ENCODE measurements around the gene GALNT18. TPM values are rescaled to one million over a fixed set of nuclear protein-coding genes. Genes with fewer than 3 reads are reported as not detected.

Gene GALNT18
- total RNA-seq, 1 experiment from 2014 or later: not detected

- DNase-seq: no peak
- H3K27ac ChIP-seq: no peak overlapping the region
- no peak overlapping the region for H2AFZ ChIP-seq
- H3F3A ChIP-seq (ENCODE audit: insufficient read depth, low read depth): no peaks in the 10 kb centered on the region
- H4K20me1 ChIP-seq (ENCODE audit: insufficient read depth): no peaks in the 10 kb centered on the region
- H3K27me3 ChIP-seq (ENCODE audit: insufficient read depth, low read depth): peaks cover 31% of the 10 kb centered on the region
- H3K9me2 ChIP-seq (ENCODE audit: insufficient read depth): no peaks in the 10 kb centered on the region
- CTCF ChIA-PET: no interaction called here
- H3K36me3 ChIP-seq (ENCODE audit: low read depth): no peaks in the 10 kb centered on the region
- H3K79me2 ChIP-seq (ENCODE audit: low read depth): no peaks in the 10 kb centered on the region
- no peaks in the 10 kb centered on the region for H3K4me1 ChIP-seq (replicated peaks; ENCODE audit: insufficient read depth)
- H3K4me2 ChIP-seq: no peak overlapping the region
- intact Hi-C loops (cut with micrococcal nuclease; ENCODE audit: unreplicated experiment): no loop called here
- no peaks in the 10 kb centered on the region for H3K9me3 ChIP-seq (ENCODE audit: insufficient read depth, low read depth)
- no peak for TF ChIP-seq CTCF (conservative IDR thresholded peaks at IDR 0.05)
- TF ChIP-seq EZH2 (IDR thresholded peaks at IDR 0.05; ENCODE audit: low read depth): no peak
- no TSS peak for BruUV-seq (replicated peaks)
- POLR2A ChIA-PET (ENCODE audit: unreplicated experiment): no interaction called here
- H3K4me3 ChIP-seq: no peak overlapping the region
Measured at GRCh38 chr11:11445441-11446185, 176.2 kb downstream of the GALNT18 start.

GRCh38 chr11:11444804-11445131, 177.0 kb downstream of the GALNT18 start:
- Histone ChIP-seq H3K36me3 (ENCODE audit: low read depth) (no peaks in the 10 kb centered on the region), H3K4me2 (no peak overlapping the region), H3K9me3 (ENCODE audit: insufficient read depth, low read depth) (no peaks in the 10 kb centered on the region), H3K9me2 (ENCODE audit: insufficient read depth) (no peaks in the 10 kb centered on the region), H4K20me1 (ENCODE audit: insufficient read depth) (no peaks in the 10 kb centered on the region), H2AFZ (no peak overlapping the region), H3K4me3 (no peak overlapping the region), H3K79me2 (ENCODE audit: low read depth) (no peaks in the 10 kb centered on the region), H3K4me1 (replicated peaks; ENCODE audit: insufficient read depth) (no peaks in the 10 kb centered on the region), H3F3A (ENCODE audit: insufficient read depth, low read depth) (no peaks in the 10 kb centered on the region), H3K27ac (no peak overlapping the region), H3K27me3 (ENCODE audit: insufficient read depth, low read depth) (peaks cover 32% of the 10 kb centered on the region)
- POLR2A ChIA-PET (ENCODE audit: unreplicated experiment): no interaction called here
- no TSS peak for BruUV-seq (replicated peaks)
- intact Hi-C loops (cut with micrococcal nuclease; ENCODE audit: unreplicated experiment): no loop called here
- TF ChIP-seq EZH2 (IDR thresholded peaks at IDR 0.05; ENCODE audit: low read depth) (no peak), CTCF (conservative IDR thresholded peaks at IDR 0.05) (no peak)
- CTCF ChIA-PET: no interaction called here
- DNase-seq: no peak

- Histone ChIP-seq H3K79me2 (ENCODE audit: low read depth) (no peaks in the 10 kb centered on the region), H3F3A (ENCODE audit: insufficient read depth, low read depth) (no peaks in the 10 kb centered on the region), H3K9me3 (ENCODE audit: insufficient read depth, low read depth) (no peaks in the 10 kb centered on the region), H3K27me3 (ENCODE audit: insufficient read depth, low read depth) (peaks cover 37% of the 10 kb centered on the region), H3K4me3 (no peak overlapping the region), H4K20me1 (ENCODE audit: insufficient read depth) (no peaks in the 10 kb centered on the region), H3K4me2 (no peak overlapping the region), H3K36me3 (ENCODE audit: low read depth) (no peaks in the 10 kb centered on the region), H3K4me1 (replicated peaks; ENCODE audit: insufficient read depth) (no peaks in the 10 kb centered on the region), H3K27ac (no peak overlapping the region), H3K9me2 (ENCODE audit: insufficient read depth) (no peaks in the 10 kb centered on the region), H2AFZ (no peak overlapping the region)
- CTCF ChIA-PET: no interaction called here
- intact Hi-C loops (cut with micrococcal nuclease; ENCODE audit: unreplicated experiment): no loop called here
- no peak for DNase-seq
- POLR2A ChIA-PET (ENCODE audit: unreplicated experiment): no interaction called here
- TF ChIP-seq EZH2 (IDR thresholded peaks at IDR 0.05; ENCODE audit: low read depth): no peak
- no peak for TF ChIP-seq CTCF (conservative IDR thresholded peaks at IDR 0.05)
- BruUV-seq (replicated peaks): no TSS peak
Measured at GRCh38 chr11:11444027-11444803, 177.6 kb downstream of the GALNT18 start.
